ENCODE measurements around the gene B4GAT1. TPM values are rescaled to one million over a fixed set of nuclear protein-coding genes. Genes with fewer than 3 reads are reported as not detected.

Gene B4GAT1
- total RNA-seq, 6 donors from 2014 or later, result 15.7 to 48.9 (median 27.4) TPM

GRCh38 chr11:66336234-66337102 lies 11.0 kb downstream of the B4GAT1 start, which contains the start of gene RIN1:
Gene RIN1 (minus strand): TSS chr11:66336434. CDS start chr11:66336402, 32 bp downstream.
- ATAC-seq (ENCODE audit: low FRiP score in 2 of 2) (peak; percentile 76 to 80), DNase-seq (peak; percentile 56 to 81)
- peaks cover 17 to 76% (median 50%) of the 10 kb centered on the region in 4 donors for H3K36me3 ChIP-seq
- peak within 1 kb of the TSS; percentile 80 to 90 (median 84) for H3K27ac ChIP-seq
- 7 to 22% methylated on average over 13 to 22 of the region's 22 CpGs for WGBS, 2 donors
- no peaks in the 10 kb centered on the region for H3K9me3 ChIP-seq
- H3K27me3 ChIP-seq, result no peaks in the 10 kb centered on the region
- H3K4me3 ChIP-seq, result peak within 1 kb of the TSS; percentile 62 to 72 (median 68)
- peaks cover 20 to 31% (median 26%) of the 10 kb centered on the region in 4 donors for H3K4me1 ChIP-seq
- TF ChIP-seq POLR2AphosphoS5 (IDR thresholded peaks at IDR 0.05) (peak; percentile 64 to 70), CTCF (IDR thresholded peaks at IDR 0.05) (peak in 3 of 6 experiments; percentile 16 to 42 (median 24)), POLR2A (IDR thresholded peaks at IDR 0.05) (peak in 2 of 4 donors; percentile 35 to 60), EP300 (IDR thresholded peaks at IDR 0.05) (no peak)

GRCh38 chr11:66335531-66336233 lies 11.7 kb downstream of the B4GAT1 start:
- 18 to 27% methylated on average over 21 to 34 of the region's 35 CpGs for WGBS, 2 donors
- peak in 1 of 2 donors; percentile 37 for ATAC-seq (ENCODE audit: low FRiP score in 2 of 2)

GRCh38 chr11:66334605-66335442 lies 12.6 kb downstream of the B4GAT1 start:
- Histone ChIP-seq H3K27me3 (no peaks in the 10 kb centered on the region), H3K36me3 (peaks cover 2 to 59% (median 33%) of the 10 kb centered on the region in 4 donors), H3K27ac (peak overlapping the region; percentile 80 to 90 (median 84)), H3K4me1 (peaks cover 20 to 31% (median 26%) of the 10 kb centered on the region in 4 donors), H3K9me3 (no peaks in the 10 kb centered on the region), H3K4me3 (peak overlapping the region in 3 of 4 donors; percentile 62 to 72 (median 68))
- TF ChIP-seq POLR2AphosphoS5 (IDR thresholded peaks at IDR 0.05), result no peak
- TF ChIP-seq CTCF (IDR thresholded peaks at IDR 0.05), result no peak
- TF ChIP-seq EP300 (IDR thresholded peaks at IDR 0.05), result no peak
- no peak for TF ChIP-seq POLR2A (IDR thresholded peaks at IDR 0.05)
- WGBS, 2 donors, result 79 to 80% methylated on average over 20 to 42 of the region's 42 CpGs
- peak in 1 of 2 donors; percentile 83 for DNase-seq
- no peak for ATAC-seq (ENCODE audit: low FRiP score in 2 of 2)

More at GRCh38 chr11:66335531-66336233, 11.7 kb downstream of the B4GAT1 start:
- peak overlapping the region; percentile 80 to 90 (median 84) for H3K27ac ChIP-seq
- DNase-seq, result peak in 1 of 2 donors; percentile 88
- no peaks in the 10 kb centered on the region for H3K27me3 ChIP-seq
- peak overlapping the region; percentile 62 to 72 (median 68) for H3K4me3 ChIP-seq
- no peaks in the 10 kb centered on the region for H3K9me3 ChIP-seq
- H3K36me3 ChIP-seq, result peaks cover 10 to 68% (median 42%) of the 10 kb centered on the region in 4 donors
- TF ChIP-seq CTCF (IDR thresholded peaks at IDR 0.05), result no peak
- no peak for TF ChIP-seq EP300 (IDR thresholded peaks at IDR 0.05)
- peak in 1 of 2 donors; percentile 13 for TF ChIP-seq POLR2AphosphoS5 (IDR thresholded peaks at IDR 0.05)
- peaks cover 20 to 31% (median 26%) of the 10 kb centered on the region in 4 donors for H3K4me1 ChIP-seq

GRCh38 chr11:66333896-66334604 lies 13.4 kb downstream of the B4GAT1 start:
- H3K4me3 ChIP-seq, result no peak overlapping the region
- H3K27ac ChIP-seq, result no peak overlapping the region
- peaks cover 0 to 52% (median 26%) of the 10 kb centered on the region in 4 donors for H3K36me3 ChIP-seq
- H3K27me3 ChIP-seq, result no peaks in the 10 kb centered on the region
- WGBS, 2 donors, result 83 to 87% methylated on average over 9 to 25 of the region's 29 CpGs
- DNase-seq (peak in 1 of 2 donors; percentile 79), ATAC-seq (ENCODE audit: low FRiP score in 2 of 2) (no peak)
- H3K4me1 ChIP-seq, result peaks cover 20 to 34% (median 29%) of the 10 kb centered on the region in 4 donors
- TF ChIP-seq POLR2A (IDR thresholded peaks at IDR 0.05) (no peak), EP300 (IDR thresholded peaks at IDR 0.05) (no peak), POLR2AphosphoS5 (IDR thresholded peaks at IDR 0.05) (no peak), CTCF (IDR thresholded peaks at IDR 0.05) (no peak)
- no peaks in the 10 kb centered on the region for H3K9me3 ChIP-seq

Data from upper lobe of left lung (tissue), 6 donors.